ENCODE results near the gene LOXL3.

The LOXL3 gene

DNA sequence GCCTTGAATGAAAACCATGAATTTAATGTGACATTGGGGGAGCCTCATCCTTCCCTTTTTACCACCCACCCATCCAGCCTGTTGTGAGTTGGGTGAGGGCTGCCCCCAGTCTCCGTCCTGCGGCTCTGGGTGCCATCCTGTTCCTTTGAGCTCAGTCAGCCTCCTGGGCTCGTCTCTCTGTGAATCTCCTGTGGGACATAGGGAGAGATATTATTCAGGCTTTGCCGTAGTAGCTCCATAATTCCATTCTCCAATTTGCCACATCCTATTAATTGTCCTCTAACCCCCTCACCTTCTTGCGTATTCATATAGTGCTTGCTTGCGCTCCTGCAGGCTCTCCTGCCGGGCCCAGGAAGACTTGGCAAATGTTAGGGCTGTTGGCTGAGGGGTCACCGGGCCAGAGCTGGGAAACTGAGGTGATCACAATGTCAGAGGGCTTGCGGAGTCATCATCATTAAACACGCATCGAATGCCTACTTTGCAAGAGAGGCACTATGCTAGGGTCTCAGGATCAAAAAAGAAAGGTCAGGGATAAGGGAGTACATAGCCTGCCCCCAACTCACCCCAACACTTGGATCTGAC lies 27.0 kb downstream of the LOXL3 start:
- no peak overlapping the region for H3K4me3 ChIP-seq (ENCODE audit: low read depth, low read length)
- TF ChIP-seq, protein P1, sequence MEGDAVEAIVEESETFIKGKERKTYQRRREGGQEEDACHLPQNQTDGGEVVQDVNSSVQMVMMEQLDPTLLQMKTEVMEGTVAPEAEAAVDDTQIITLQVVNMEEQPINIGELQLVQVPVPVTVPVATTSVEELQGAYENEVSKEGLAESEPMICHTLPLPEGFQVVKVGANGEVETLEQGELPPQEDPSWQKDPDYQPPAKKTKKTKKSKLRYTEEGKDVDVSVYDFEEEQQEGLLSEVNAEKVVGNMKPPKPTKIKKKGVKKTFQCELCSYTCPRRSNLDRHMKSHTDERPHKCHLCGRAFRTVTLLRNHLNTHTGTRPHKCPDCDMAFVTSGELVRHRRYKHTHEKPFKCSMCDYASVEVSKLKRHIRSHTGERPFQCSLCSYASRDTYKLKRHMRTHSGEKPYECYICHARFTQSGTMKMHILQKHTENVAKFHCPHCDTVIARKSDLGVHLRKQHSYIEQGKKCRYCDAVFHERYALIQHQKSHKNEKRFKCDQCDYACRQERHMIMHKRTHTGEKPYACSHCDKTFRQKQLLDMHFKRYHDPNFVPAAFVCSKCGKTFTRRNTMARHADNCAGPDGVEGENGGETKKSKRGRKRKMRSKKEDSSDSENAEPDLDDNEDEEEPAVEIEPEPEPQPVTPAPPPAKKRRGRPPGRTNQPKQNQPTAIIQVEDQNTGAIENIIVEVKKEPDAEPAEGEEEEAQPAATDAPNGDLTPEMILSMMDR (IDR thresholded peaks at IDR 0.05; ENCODE audit: low read depth, low read length), result no peak

DNA sequence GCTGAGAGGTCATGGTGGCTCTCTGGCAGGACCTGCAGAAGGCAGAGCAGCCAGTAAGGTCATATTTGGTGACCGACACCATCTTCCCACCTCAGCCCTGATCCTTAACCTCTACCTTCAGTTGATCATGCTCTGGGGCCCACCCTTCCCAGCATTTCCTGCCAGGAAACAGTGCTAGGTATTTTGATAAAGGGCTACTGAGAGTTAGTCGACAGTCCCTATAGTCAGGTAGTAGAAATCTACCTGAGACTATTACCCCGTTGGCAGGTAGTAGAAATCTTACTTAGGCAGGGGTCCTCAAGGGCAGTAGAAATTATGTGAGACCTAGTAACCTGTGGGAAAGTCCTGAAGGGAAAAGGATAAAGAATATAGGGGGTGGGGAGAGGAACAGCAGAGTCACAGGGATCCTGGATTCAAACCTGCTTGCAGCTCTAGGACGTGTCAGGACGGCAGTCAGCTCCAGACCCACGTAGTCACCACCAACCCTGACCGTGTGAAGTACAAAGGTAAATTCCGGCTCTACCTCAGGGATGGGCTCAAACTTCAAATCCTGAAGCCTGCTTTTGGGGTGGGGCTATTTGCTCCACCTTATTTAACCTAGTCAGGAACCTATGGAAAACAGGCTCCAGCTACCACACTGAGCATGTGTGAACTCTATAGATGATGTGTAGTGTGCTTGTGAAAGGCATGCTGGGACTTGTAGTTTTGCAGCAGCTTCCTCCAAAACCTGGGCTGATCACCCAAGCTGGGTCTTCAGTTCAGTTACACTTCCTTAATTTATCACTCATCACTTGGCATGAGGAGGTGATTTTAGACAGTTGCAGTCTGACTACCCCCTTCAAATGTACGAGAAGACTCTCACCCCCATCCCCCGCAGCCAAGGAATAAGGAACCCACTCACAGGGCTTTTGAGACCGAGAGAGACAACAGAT lies 27.8 kb downstream of the LOXL3 start, which contains the start of gene DQX1:
TSS of gene DQX1 (minus strand) at position 515 of the 932 bp plus-strand sequence. CDS start at position 13, 502 bp downstream.
- no peak within 1 kb of the TSS for H3K4me3 ChIP-seq (ENCODE audit: low read depth, low read length)

DNA sequence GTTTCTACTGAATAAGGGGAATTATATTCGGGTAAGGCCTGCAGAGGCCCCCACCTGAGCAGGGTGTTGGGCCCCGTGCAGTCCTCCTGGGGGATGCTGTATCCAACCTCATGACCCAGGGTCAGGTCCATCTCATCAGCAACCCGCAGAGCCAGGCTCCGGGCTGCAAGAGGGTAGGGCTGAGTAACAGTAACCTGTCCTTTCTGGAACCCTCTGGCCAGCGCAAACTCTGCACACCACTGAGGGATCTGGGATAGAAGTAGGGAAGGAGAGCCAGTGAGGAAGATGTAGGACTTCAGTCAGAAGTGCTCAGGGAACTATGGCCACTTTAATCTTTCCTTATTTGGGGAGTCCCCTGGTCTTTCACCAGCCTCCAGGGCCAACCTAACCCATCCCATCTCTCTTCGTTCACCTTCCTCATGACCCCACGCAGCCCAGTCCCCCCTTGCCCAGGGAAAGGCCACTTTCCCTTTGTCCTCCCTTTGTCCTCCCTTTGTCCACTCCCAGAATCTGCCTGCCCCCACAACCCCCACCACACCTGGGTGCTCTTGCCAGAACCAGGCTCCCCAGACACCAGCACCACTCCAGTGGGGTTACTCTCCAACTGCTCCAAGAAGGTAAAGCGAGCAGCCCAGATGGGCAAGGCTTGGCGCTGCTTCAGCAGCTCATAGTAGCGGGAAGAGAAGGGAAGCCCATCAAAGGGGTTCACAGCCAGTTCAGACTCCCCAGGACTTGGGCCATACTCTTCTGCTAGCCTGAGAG lies 28.6 kb downstream of the LOXL3 start:
- TF ChIP-seq, protein P1 (IDR thresholded peaks at IDR 0.05; ENCODE audit: low read depth, low read length), result no peak

More for the DNA sequence above, 27.8 kb downstream of the LOXL3 start, which contains the start of gene DQX1:
- TF ChIP-seq, protein P1 (IDR thresholded peaks at IDR 0.05; ENCODE audit: low read depth, low read length), result no peak

DNA sequence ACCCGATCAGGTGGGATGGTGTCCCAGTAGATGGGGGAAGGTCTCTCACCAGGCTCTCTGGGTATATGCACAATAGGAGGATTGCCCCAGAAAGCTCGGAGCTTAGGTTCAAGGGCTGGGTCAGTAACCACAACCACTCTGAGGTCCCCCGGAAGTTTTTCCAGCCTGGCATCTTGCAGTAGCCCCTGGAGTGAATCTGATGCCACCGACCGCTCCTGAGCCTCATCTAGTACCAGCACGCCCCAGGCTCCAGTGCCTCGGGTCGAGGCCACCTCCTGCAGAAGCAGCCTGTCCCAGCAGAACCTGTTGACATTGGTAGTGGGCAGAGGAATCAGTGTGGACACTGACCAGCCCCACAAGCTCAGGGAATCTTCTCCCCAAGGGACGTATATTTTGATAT lies 29.7 kb downstream of the LOXL3 start:
- TF ChIP-seq, protein P1 (IDR thresholded peaks at IDR 0.05; ENCODE audit: low read depth, low read length), result no peak
- H3K4me3 ChIP-seq (ENCODE audit: low read depth, low read length), result no peak overlapping the region

More for the DNA sequence above, 28.6 kb downstream of the LOXL3 start:
- no peak overlapping the region for H3K4me3 ChIP-seq (ENCODE audit: low read depth, low read length)

DNA sequence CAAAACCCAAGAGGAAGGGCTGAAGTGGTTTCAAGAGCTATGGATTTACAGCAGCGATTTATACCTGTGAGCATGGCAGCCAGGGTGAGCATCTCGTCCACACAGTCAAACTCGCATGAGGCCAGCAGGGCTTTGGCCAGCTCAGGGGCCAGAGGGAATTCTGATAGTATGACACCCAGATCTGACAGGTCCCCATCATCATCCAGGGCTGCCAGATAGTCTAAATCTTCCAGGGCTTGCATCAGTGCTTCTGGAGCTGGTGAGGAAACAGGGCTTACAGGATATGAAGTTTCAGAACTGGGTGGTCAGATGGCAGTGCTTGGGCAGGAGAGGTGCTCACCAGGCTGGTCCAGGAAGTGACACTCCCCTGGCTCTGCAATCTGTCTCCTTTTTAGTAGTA lies 31.2 kb downstream of the LOXL3 start:
- TF ChIP-seq, protein P1 (IDR thresholded peaks at IDR 0.05; ENCODE audit: low read depth, low read length), result no peak
- H3K4me3 ChIP-seq (ENCODE audit: low read depth, low read length), result no peak overlapping the region

DNA sequence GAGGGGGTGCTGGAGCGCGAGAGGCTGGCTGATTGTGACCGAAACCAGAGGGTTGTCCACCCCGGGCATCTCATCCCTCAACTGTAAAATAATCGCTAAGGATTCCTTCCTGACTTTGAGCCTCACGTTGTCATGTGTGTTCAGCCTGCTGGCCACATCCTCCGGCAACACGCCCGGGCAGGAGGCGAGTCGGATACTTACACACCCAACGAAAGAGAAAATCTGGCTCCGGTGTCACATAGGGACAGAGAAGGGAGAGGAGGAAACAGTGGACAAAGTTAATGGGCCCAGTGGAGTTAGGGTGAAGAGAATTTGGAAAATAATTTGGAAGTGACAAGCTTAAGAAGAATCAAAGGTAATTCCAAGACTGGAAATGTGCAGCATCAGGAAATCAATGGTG lies 37.1 kb downstream of the LOXL3 start:
- TF ChIP-seq, protein P1 (IDR thresholded peaks at IDR 0.05; ENCODE audit: low read depth, low read length), result no peak
- H3K4me3 ChIP-seq (ENCODE audit: low read depth, low read length), result no peak overlapping the region
